Dermis lymphatic vessel endothelial cell (primary cell): Measurements from ENCODE around the gene TMTC1. TPM values are rescaled to one million over a fixed set of nuclear protein-coding genes. Genes with fewer than 3 reads are reported as not detected.

Source experiments
- total RNA-seq: library from RNA; depleted of rRNA; stranded (reverse); fragments of >200 nt; gene quantifications from 2 replicates; pipeline ENCODE4 v1.2.1, GENCODE V29; 2014

The TMTC1 gene
- total RNA-seq: 4.2 and 15.5 TPM in 2 replicates

DNA sequence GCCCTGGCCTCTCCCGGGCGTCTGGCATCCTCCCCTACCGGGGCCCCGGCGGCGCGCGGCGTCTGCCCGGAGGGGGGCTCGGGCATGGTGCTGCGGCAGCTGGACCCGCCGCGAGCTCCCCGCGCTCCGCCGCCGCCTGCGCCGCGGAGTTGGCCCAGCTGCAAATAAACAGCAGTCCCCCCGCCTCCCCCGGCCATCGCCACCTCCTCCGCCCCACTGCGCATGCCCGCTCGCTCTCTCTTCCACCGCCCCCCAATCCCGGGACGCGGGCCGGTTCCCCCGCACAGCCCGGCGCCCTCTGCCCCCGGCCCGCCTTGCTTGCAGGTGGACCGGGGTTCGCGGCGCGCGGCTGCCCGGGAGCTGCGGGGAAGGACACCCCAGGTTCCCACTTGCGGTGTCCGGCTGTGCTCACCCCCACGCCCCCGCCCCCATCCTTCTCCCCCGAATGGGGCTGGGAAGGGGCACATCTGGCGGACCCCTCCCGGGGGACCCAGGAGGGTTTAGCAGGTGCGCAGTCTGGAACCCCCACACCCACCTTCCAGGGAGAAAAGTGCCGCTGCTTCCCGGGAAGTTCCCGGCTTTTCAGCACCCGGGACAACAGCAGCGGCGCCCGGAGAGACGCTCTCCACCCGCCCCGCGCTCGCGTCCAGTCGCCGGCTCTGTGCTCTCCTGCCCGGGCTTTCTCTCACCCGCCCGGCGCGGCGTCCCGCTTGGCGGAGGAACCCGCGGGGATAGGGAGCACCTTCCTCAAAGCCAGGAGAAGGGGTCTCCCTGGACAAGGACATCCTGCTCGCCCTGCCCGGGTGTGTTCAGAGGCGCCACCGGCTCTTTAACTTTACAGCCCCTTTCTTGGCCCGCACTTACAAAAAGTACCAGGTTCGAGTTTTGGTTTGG is at the start of gene TMTC1:
TMTC1 (minus strand) TSS at position 170 of the 894 bp plus-strand sequence. CDS start 191 bp downstream, outside the sequence.

DNA sequence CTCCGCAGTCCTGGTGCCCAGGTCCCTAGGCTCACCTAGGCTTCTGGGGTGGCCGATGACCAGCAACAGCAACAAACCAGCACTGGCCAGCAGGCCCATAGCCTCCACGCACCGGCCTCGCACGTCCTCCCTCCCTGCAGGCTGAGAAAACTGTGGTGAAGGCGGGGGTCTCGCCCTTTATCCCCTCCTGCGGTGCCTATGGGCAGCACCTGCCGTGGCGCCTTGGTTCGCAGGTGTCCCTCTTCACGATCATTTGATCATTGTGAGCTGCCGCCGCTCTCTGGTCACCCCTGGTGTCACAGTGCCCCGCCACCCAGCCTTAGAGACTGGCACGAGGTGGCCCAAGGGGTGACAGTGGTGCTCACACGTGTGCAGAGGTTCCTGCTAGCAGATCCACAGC is 286.2 kb downstream of the TMTC1 start, which contains the start of gene OVCH1:
OVCH1 (minus strand) TSS at position 99 of the 400 bp plus-strand sequence; CDS start at position 99, 0 bp downstream.

